Lung (tissue), 16 donors: Measurements from ENCODE around the gene SLC35A5. TPM values are rescaled to one million over a fixed set of nuclear protein-coding genes. Genes with fewer than 3 reads are reported as not detected.
"Not testable (repeated sequence)": the region's sequence is repeated elsewhere in the genome, so short reads cannot be mapped to it uniquely, and the experiment has no call there.

Experiments used
- ATAC-seq: fragments of 200-7000 bp; cut with Tn5 transposase; one replicate; pipeline ENCODE4 v1.9.1; 2020; ENCODE audit warnings: moderate number of reproducible peaks; ENCODE audit not compliant: insufficient read depth, low FRiP score
- DNase-seq, 3 donors: peaks; one replicate each; pipeline ENCODE4 v3.0.0-alpha.2; 2013 to 2017
- H3K27ac ChIP-seq, 2 donors: one replicate each; pipeline ENCODE4 v1.5.1; 2013; ENCODE audit warnings: mild to moderate bottlenecking in 2 of 2, moderate library complexity in 2 of 2, control low read depth in 1 of 2, inconsistent platforms in 1 of 2, low read depth in 1 of 2, low read length in 1 of 2
- H3K27me3 ChIP-seq, 3 donors: one replicate each; pipeline ENCODE4 v1.5.1; 2013; ENCODE audit warnings: low read length in 2 of 3; ENCODE audit not compliant: control insufficient read depth in 3 of 3, insufficient read depth in 3 of 3
- H3K36me3 ChIP-seq, 4 donors: one replicate each; pipeline ENCODE4 v1.5.1; 2013; ENCODE audit warnings: low read length in 4 of 4, mild to moderate bottlenecking in 1 of 4, moderate library complexity in 1 of 4; ENCODE audit not compliant: control insufficient read depth in 4 of 4, insufficient read depth in 4 of 4
- H3K4me1 ChIP-seq, 5 donors: one replicate each; pipeline ENCODE4 v1.5.1; 2013; ENCODE audit warnings: low read length in 5 of 5, mild to moderate bottlenecking in 2 of 5, moderate library complexity in 1 of 5; ENCODE audit not compliant: control insufficient read depth in 5 of 5, insufficient read depth in 5 of 5
- H3K4me3 ChIP-seq: one replicate; pipeline ENCODE4 v1.5.1; 2013; ENCODE audit warnings: mild to moderate bottlenecking, control low read depth, moderate library complexity
- H3K9ac ChIP-seq, 2 donors: one replicate each; pipeline ENCODE4 v1.5.1; 2013; ENCODE audit warnings: low read length in 2 of 2, control low read depth in 1 of 2; ENCODE audit not compliant: insufficient read depth in 1 of 2
- H3K9me3 ChIP-seq, 4 donors: one replicate each; pipeline ENCODE4 v1.5.1; 2013; ENCODE audit warnings: low read length in 3 of 4, mild to moderate bottlenecking in 1 of 4, moderate library complexity in 1 of 4; ENCODE audit not compliant: control insufficient read depth in 4 of 4, insufficient read depth in 3 of 4
- CTCF ChIP-seq: IDR thresholded peaks from 2 replicates; pipeline ENCODE4 v1.5.1; 2012; ENCODE audit warnings: mild to moderate bottlenecking; ENCODE audit errors: control extremely low read depth, extremely low read depth
- WGBS, 2 donors: extraction: QIAGEN DNeasy Blood & Tissue Kit; methylation state at CpG; one replicate each; pipeline ENCODE4 v1.1.7; 2013; 5-methylcytosine and 5-hydroxymethylcytosine counted together
- long read RNA-seq, 5 donors: transcript quantifications; one replicate each; lab custom pipeline, GENCODE V29; 2026
- polyA plus RNA-seq, 2 donors: library from polyadenylated mRNA; stranded (reverse); fragments of 200-250 nt; gene quantifications; one replicate each; pipeline ENCODE4 v1.2.1, GENCODE V29; 2013
- total RNA-seq, 2 donors: library from RNA; depleted of rRNA in 1 of 2; stranded (reverse); fragments of >200 nt in 1 of 2; gene quantifications; one replicate each; pipeline ENCODE4 v1.2.1, GENCODE V29; 2014 to 2021
- donor health status: control.
- donor health status: control.
- donor health status: Bipolar disorder and iron deficiency.
- donor health status: healthy.
- donor health status: DM: yes; HTN: yes; CAD: no.

SLC35A5 gene
- total RNA-seq = 10 to 100 TPM; 33.3 to 63.3 TPM
- 10 to 100 TPM; 11.1 to 16.9 TPM for polyA plus RNA-seq
- long read RNA-seq, donor 1, full-length matches to known transcripts = 13 of 13 reads
- long read RNA-seq, donor 1, partial matches to known transcripts = 0 of 13 reads
- long read RNA-seq, donor 1, other reads (novel, unspliced or antisense) = 0 of 13 reads
- long read RNA-seq, donor 2, full-length matches to known transcripts = 2 of 2 reads
- long read RNA-seq, donor 2, partial matches to known transcripts = 0 of 2 reads
- long read RNA-seq, donor 2, other reads (novel, unspliced or antisense) = 0 of 2 reads
- long read RNA-seq, donor 3, full-length matches to known transcripts = 6 of 6 reads
- long read RNA-seq, donor 3, partial matches to known transcripts = 0 of 6 reads
- long read RNA-seq, donor 3, other reads (novel, unspliced or antisense) = 0 of 6 reads
- long read RNA-seq, donor 4, full-length matches to known transcripts = 2 of 34 reads
- long read RNA-seq, donor 4, partial matches to known transcripts = 32 of 34 reads
- long read RNA-seq, donor 4, other reads (novel, unspliced or antisense) = 0 of 34 reads
- long read RNA-seq, donor 5, full-length matches to known transcripts = 9 of 14 reads
- long read RNA-seq, donor 5, partial matches to known transcripts = 5 of 14 reads
- long read RNA-seq, donor 5, other reads (novel, unspliced or antisense) = 0 of 14 reads

- Histone ChIP-seq H3K4me3 (peak within 1 kb of the TSS; percentile 90), H3K9me3 (no peaks in the 10 kb centered on the region), H3K27me3 (no peaks in the 10 kb centered on the region), H3K27ac (peak within 1 kb of the TSS; percentile 93 to 97), H3K9ac (peak within 1 kb of the TSS; percentile 78 to 100), H3K4me1 (peaks cover 0 to 20% (median 8%) of the 10 kb centered on the region in 5 donors), H3K36me3 (peaks cover 0 to 8% (median 0%) of the 10 kb centered on the region in 4 donors)
- ATAC-seq = peak; percentile 90
- peak; percentile 99 to 100 (median 99) for DNase-seq
- no peak for TF ChIP-seq CTCF
- 0% methylated on average over 50 to 58 of the region's 58 CpGs for WGBS, 2 donors
Measured at GRCh38 chr3:112561734-112562529, at the start of gene SLC35A5, which contains the start of gene ATG3. TSS of gene SLC35A5 (plus strand) at chr3:112562045. CDS start at chr3:112563404, 1,359 bp downstream. TSS of gene ATG3 (minus strand) at chr3:112561962. CDS start at chr3:112561528, 434 bp downstream.

- Histone ChIP-seq H3K27ac (no peak overlapping the region), H3K27me3 (no peaks in the 10 kb centered on the region), H3K4me1 (peaks cover 0 to 3% (median 0%) of the 10 kb centered on the region in 5 donors), H3K4me3 (no peak overlapping the region), H3K9me3 (no peaks in the 10 kb centered on the region), H3K36me3 (no peaks in the 10 kb centered on the region), H3K9ac (no peak overlapping the region)
- ATAC-seq (no peak), DNase-seq (peak in 1 of 3 donors; percentile 13)
- no peak for TF ChIP-seq CTCF
Measured at GRCh38 chr3:112512320-112512719, 49.5 kb upstream of the SLC35A5 start.

- ATAC-seq (no peak), DNase-seq (no peak)
- H3K4me3 ChIP-seq = no peak overlapping the region
- H3K27ac ChIP-seq = no peak overlapping the region
- no peaks in the 10 kb centered on the region for H3K27me3 ChIP-seq
- no peak overlapping the region for H3K9ac ChIP-seq
- WGBS, 2 donors = 58 to 85% methylated on average over 2 of the region's 2 CpGs
- no peaks in the 10 kb centered on the region for H3K36me3 ChIP-seq
- TF ChIP-seq CTCF = no peak
- no peaks in the 10 kb centered on the region for H3K4me1 ChIP-seq
- no peaks in the 10 kb centered on the region for H3K9me3 ChIP-seq
Measured at GRCh38 chr3:112514527-112515128, 47.2 kb upstream of the SLC35A5 start.

GRCh38 chr3:112518970-112519369 lies 42.9 kb upstream of the SLC35A5 start:
- not testable (repeated sequence) for H3K9ac ChIP-seq, H3K4me3 ChIP-seq, ATAC-seq, H3K36me3 ChIP-seq, H3K27me3 ChIP-seq, H3K27ac ChIP-seq, H3K9me3 ChIP-seq, H3K4me1 ChIP-seq
- peak in 1 of 3 donors; percentile 16 for DNase-seq
- WGBS, 2 donors = 59 to 65% methylated on average over 3 of the region's 3 CpGs
